DOHH2 (cell line): ENCODE data around the gene TEX2.
A peak's percentile ranks its signal among the peaks of the same experiment; 100 is the strongest.

Source experiments
- H3F3A ChIP-seq: fragments of 200-600 bp; sonication (generic), shearing (Covaris generic); 2 replicates; pipeline ENCODE4 v1.6.0; 2016; ENCODE audit warnings: antibody characterized with exemption, mild to moderate bottlenecking; ENCODE audit not compliant: control insufficient read depth, insufficient read depth
- H3K27ac ChIP-seq: fragments of 200-600 bp; sonication (generic); 2 replicates; pipeline ENCODE4 v1.5.1; 2014; ENCODE audit warnings: low read depth, mild to moderate bottlenecking, low read length, moderate library complexity
- H3K27me3 ChIP-seq: fragments of 200-600 bp; sonication (generic); 2 replicates; pipeline ENCODE4 v1.6.1; 2014; ENCODE audit warnings: mild to moderate bottlenecking, low read length, mixed read lengths; ENCODE audit not compliant: control insufficient read depth
- H3K36me3 ChIP-seq: fragments of 200-600 bp; sonication (generic); 2 replicates; pipeline ENCODE4 v1.6.1; 2014; ENCODE audit warnings: mild to moderate bottlenecking, low read length, moderate library complexity, mixed read lengths; ENCODE audit not compliant: control insufficient read depth
- H3K4me1 ChIP-seq: fragments of 200-600 bp; sonication (generic); 2 replicates; pipeline ENCODE4 v1.6.1; 2014; ENCODE audit warnings: mild to moderate bottlenecking, low read length, mixed read lengths; ENCODE audit not compliant: control insufficient read depth
- H3K4me2 ChIP-seq: fragments of 200-600 bp; sonication (generic); 2 replicates; pipeline ENCODE4 v1.6.0; 2014; ENCODE audit warnings: mild to moderate bottlenecking, low read length, moderate library complexity
- H3K4me3 ChIP-seq: fragments of 200-600 bp; sonication (generic); 2 replicates; pipeline ENCODE4 v1.5.1; 2014; ENCODE audit warnings: mild to moderate bottlenecking, low read length, mixed read lengths
- H3K79me2 ChIP-seq: fragments of 200-600 bp; sonication (generic); 2 replicates; pipeline ENCODE4 v1.6.1; 2014; ENCODE audit warnings: mild to moderate bottlenecking, low read length, mixed read lengths; ENCODE audit not compliant: control insufficient read depth
- H3K9me2 ChIP-seq: fragments of 200-600 bp; sonication (generic); replicated peaks from 2 replicates; pipeline ENCODE4 v1.6.1; 2014; ENCODE audit warnings: mild to moderate bottlenecking, low read length, mixed read lengths; ENCODE audit not compliant: control insufficient read depth
- H3K9me3 ChIP-seq: fragments of 200-600 bp; sonication (generic); 2 replicates; pipeline ENCODE4 v1.6.1; 2014; ENCODE audit warnings: antibody characterized with exemption, low read length, mixed read lengths; ENCODE audit not compliant: control insufficient read depth, insufficient read depth
- H4K20me1 ChIP-seq: fragments of 200-600 bp; sonication (generic); 2 replicates; pipeline ENCODE4 v1.6.0; 2014; ENCODE audit warnings: low read depth, mild to moderate bottlenecking, antibody characterized with exemption, low read length, moderate library complexity; ENCODE audit not compliant: control insufficient read depth, insufficient read depth
- EZH2phosphoT487 ChIP-seq: fragments of 200-600 bp; sonication (generic); IDR thresholded peaks from 2 replicates; pipeline ENCODE4 v1.6.1; 2017; ENCODE audit warnings: borderline replicate concordance, mild to moderate bottlenecking, antibody characterized with exemption, low read length, moderate library complexity, mixed read lengths
- TF ChIP-seq, protein P1 (sequence below): fragments of 200-600 bp; sonication (generic); IDR thresholded peaks from one replicate; pipeline ENCODE4 v1.5.1; 2014; ENCODE audit warnings: antibody characterized with exemption, mild to moderate bottlenecking, low read depth, low read length; ENCODE audit not compliant: poor library complexity, severe bottlenecking

Gene TEX2

DNA sequence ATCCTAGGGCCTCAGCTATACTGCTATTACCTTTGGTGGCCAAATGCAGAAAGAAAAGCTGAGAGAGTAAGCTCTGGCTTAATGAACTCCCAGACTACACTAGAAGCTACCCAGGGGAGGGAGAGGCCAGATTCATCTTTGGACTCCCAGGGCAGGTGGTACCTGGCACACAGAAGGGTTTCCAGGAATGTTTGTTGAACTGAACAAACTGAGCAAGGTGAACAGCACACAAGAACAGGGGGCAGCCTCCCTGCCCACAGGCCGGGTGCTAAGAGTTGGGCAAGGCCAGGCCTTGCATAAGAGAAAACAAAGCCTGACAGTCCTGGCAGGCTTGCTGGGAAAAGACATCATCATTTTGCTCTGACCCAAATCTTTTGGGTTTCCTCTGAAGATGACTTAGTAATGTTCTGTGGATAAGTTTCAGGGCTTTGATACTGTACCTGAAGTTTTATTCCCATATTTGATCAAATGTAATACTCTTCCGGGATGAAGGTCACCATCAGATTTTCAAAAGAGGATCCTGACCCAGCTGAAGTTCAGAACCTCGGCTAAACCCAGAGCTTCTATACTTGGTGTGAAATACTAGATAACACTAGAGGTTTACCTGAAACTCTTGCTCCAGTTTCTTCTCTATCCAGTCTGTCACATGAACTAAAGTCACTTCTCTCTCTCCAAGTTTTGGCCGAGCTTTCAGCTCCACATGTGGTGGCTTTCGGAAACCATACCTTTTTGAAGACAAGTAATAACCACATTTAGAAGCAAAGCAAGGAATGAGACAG, 112.6 kb downstream of the TEX2 start:
- H3K4me2 ChIP-seq: no peak overlapping the region
- no peaks in the 10 kb centered on the region for H3K9me2 ChIP-seq
- H3K4me1 ChIP-seq: peaks cover 13% of the 10 kb centered on the region
- H3K79me2 ChIP-seq: peaks cover 14% of the 10 kb centered on the region
- H4K20me1 ChIP-seq: no peaks in the 10 kb centered on the region
- no peak overlapping the region for H3K4me3 ChIP-seq
- H3K27me3 ChIP-seq: no peaks in the 10 kb centered on the region
- TF ChIP-seq EZH2phosphoT487: no peak
- TF ChIP-seq, protein P1, sequence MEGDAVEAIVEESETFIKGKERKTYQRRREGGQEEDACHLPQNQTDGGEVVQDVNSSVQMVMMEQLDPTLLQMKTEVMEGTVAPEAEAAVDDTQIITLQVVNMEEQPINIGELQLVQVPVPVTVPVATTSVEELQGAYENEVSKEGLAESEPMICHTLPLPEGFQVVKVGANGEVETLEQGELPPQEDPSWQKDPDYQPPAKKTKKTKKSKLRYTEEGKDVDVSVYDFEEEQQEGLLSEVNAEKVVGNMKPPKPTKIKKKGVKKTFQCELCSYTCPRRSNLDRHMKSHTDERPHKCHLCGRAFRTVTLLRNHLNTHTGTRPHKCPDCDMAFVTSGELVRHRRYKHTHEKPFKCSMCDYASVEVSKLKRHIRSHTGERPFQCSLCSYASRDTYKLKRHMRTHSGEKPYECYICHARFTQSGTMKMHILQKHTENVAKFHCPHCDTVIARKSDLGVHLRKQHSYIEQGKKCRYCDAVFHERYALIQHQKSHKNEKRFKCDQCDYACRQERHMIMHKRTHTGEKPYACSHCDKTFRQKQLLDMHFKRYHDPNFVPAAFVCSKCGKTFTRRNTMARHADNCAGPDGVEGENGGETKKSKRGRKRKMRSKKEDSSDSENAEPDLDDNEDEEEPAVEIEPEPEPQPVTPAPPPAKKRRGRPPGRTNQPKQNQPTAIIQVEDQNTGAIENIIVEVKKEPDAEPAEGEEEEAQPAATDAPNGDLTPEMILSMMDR: no peak
- H3K9me3 ChIP-seq: no peaks in the 10 kb centered on the region
- H3K36me3 ChIP-seq: peaks cover 35% of the 10 kb centered on the region
- H3F3A ChIP-seq: peaks cover 48% of the 10 kb centered on the region
- H3K27ac ChIP-seq: no peak overlapping the region

DNA sequence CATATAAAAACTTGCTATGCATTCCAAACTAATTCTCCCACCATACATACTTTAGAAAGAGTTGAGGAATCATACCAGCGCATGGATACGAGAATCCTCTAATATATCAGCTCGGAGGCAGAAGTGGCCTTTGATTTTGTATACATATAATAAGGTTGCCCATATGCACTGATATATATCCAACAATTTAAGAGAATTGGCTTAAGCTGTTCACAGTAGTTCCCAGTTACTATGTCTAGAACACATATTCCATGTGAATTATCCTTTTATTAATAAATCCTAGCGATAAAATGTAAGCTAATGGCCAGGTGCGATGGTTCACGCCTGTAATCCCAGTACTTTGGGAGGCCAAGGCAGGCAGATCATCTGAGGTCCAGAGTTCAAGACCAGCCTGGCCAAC, 113.9 kb downstream of the TEX2 start:
- Histone ChIP-seq H3K9me3 (no peaks in the 10 kb centered on the region), H3K4me2 (no peak overlapping the region), H3K27me3 (no peaks in the 10 kb centered on the region), H3K79me2 (peaks cover 14% of the 10 kb centered on the region), H3K36me3 (peaks cover 35% of the 10 kb centered on the region), H3K4me1 (peaks cover 21% of the 10 kb centered on the region), H3K27ac (no peak overlapping the region), H4K20me1 (no peaks in the 10 kb centered on the region), H3K9me2 (no peaks in the 10 kb centered on the region), H3K4me3 (no peak overlapping the region), H3F3A (peaks cover 48% of the 10 kb centered on the region)
- TF ChIP-seq EZH2phosphoT487: no peak
- TF ChIP-seq, protein P1: no peak

GRCh38 chr17:64148699-64149098, 114.4 kb downstream of the TEX2 start:
- H3K27ac ChIP-seq: peak overlapping the region; percentile 90
- H3K27me3 ChIP-seq: no peaks in the 10 kb centered on the region
- H3K9me2 ChIP-seq: no peaks in the 10 kb centered on the region
- peaks cover 21% of the 10 kb centered on the region for H3K4me1 ChIP-seq
- H4K20me1 ChIP-seq: no peaks in the 10 kb centered on the region
- H3K36me3 ChIP-seq: peaks cover 35% of the 10 kb centered on the region
- H3F3A ChIP-seq: peaks cover 48% of the 10 kb centered on the region
- H3K79me2 ChIP-seq: peaks cover 14% of the 10 kb centered on the region
- H3K4me3 ChIP-seq: no peak overlapping the region
- H3K4me2 ChIP-seq: no peak overlapping the region
- no peaks in the 10 kb centered on the region for H3K9me3 ChIP-seq
- TF ChIP-seq, protein P1: no peak
- no peak for TF ChIP-seq EZH2phosphoT487
